GM23338 (cell line): ENCODE results near the gene DAD1. TPM values are rescaled to one million over a fixed set of nuclear protein-coding genes. Genes with fewer than 3 reads are reported as not detected.
A peak's percentile ranks its signal among the peaks of the same experiment; 100 is the strongest.

ENCODE experiments used
- ATAC-seq: fragments of 200-7000 bp; cut with Tn5 transposase; 3 replicates; pipeline ENCODE4 v1.9.1; 2020
- DNase-seq: peaks from one replicate; pipeline ENCODE4 v3.0.0-alpha.2; 2015; ENCODE audit warnings: low spot score
- H2AFZ ChIP-seq: fragments of 200-600 bp; sonication (generic); 2 replicates; pipeline ENCODE4 v1.8.0; 2016; ENCODE audit warnings: antibody characterized with exemption, mild to moderate bottlenecking, moderate library complexity
- H3F3A ChIP-seq: fragments of 200-600 bp; sonication (generic); replicated peaks from 2 replicates; pipeline ENCODE4 v1.8.0; 2017; ENCODE audit warnings: antibody characterized with exemption, mixed run types, low read depth
- H3K27ac ChIP-seq: fragments of 200-600 bp; sonication (generic); 2 replicates; pipeline ENCODE4 v1.6.1; 2016; ENCODE audit warnings: low read depth
- H3K27me3 ChIP-seq: fragments of 200-600 bp; sonication (generic); 2 replicates; pipeline ENCODE4 v1.8.0; 2016; ENCODE audit warnings: mild to moderate bottlenecking, mixed run types, moderate library complexity; ENCODE audit not compliant: insufficient read depth
- H3K36me3 ChIP-seq: fragments of 200-600 bp; sonication (generic); 2 replicates; pipeline ENCODE4 v1.8.0; 2016; ENCODE audit warnings: mild to moderate bottlenecking; ENCODE audit not compliant: insufficient read depth
- H3K4me1 ChIP-seq: fragments of 200-600 bp; sonication (generic); 2 replicates; pipeline ENCODE4 v1.8.0; 2016; ENCODE audit warnings: mild to moderate bottlenecking, moderate library complexity; ENCODE audit not compliant: insufficient read depth
- H3K4me2 ChIP-seq: fragments of 200-600 bp; sonication (generic); 2 replicates; pipeline ENCODE4 v1.7.1; 2017; ENCODE audit warnings: mixed run types
- H3K4me3 ChIP-seq: fragments of 200-600 bp; sonication (generic); 2 replicates; pipeline ENCODE4 v1.6.1; 2016; ENCODE audit warnings: mixed run types
- H3K79me2 ChIP-seq: fragments of 200-600 bp; sonication (generic); replicated peaks from 2 replicates; pipeline ENCODE4 v1.8.0; 2017; ENCODE audit warnings: mild to moderate bottlenecking; ENCODE audit not compliant: insufficient read depth
- H3K9me2 ChIP-seq: fragments of 200-600 bp; sonication (generic); 2 replicates; pipeline ENCODE4 v1.8.0; 2017; ENCODE audit not compliant: insufficient read depth
- H4K20me1 ChIP-seq: fragments of 200-600 bp; sonication (generic); replicated peaks from 2 replicates; pipeline ENCODE4 v1.8.0; 2017; ENCODE audit warnings: mild to moderate bottlenecking; ENCODE audit not compliant: insufficient read depth
- H3K27ac Mint-ChIP-seq: 2 replicates; pipeline ENCODE4 v1.8.0; 2020; ENCODE audit warnings: inconsistent platforms, mild to moderate bottlenecking, moderate library complexity, mixed read lengths
- H3K27me3 Mint-ChIP-seq: 3 replicates; pipeline ENCODE4 v1.8.0; 2022; ENCODE audit warnings: low read depth, mild to moderate bottlenecking, moderate library complexity, mixed read lengths, inconsistent platforms; ENCODE audit not compliant: insufficient read depth, poor library complexity
- H3K36me3 Mint-ChIP-seq: 3 replicates; pipeline ENCODE4 v1.8.0; 2021; ENCODE audit warnings: low read depth, mild to moderate bottlenecking, inconsistent platforms, moderate library complexity, mixed read lengths
- H3K4me1 Mint-ChIP-seq: 3 replicates; pipeline ENCODE4 v1.8.0; 2020; ENCODE audit warnings: mild to moderate bottlenecking, inconsistent platforms, mixed read lengths
- H3K4me3 Mint-ChIP-seq: 3 replicates; pipeline ENCODE4 v1.8.0; 2021; ENCODE audit warnings: moderate library complexity, mild to moderate bottlenecking, inconsistent platforms, mixed read lengths
- H3K9me3 Mint-ChIP-seq: 3 replicates; pipeline ENCODE4 v1.8.0; 2020; ENCODE audit warnings: moderate library complexity, mild to moderate bottlenecking, inconsistent platforms, mixed read lengths
- CREB1 ChIP-seq: fragments of 250-450 bp; sonication (Bioruptor Pico); IDR thresholded peaks from 2 replicates; pipeline ENCODE4 v1.5.0; 2020; ENCODE audit warnings: low read depth, mild to moderate bottlenecking, moderate library complexity
- CTCF ChIP-seq, 2 experiments: fragments of 200-600 bp in 1 of 2; sonication (generic) in 1 of 2; conservative IDR thresholded peaks; 2 replicates each; pipeline versions ENCODE4 v1.5.1 to v1.6.1; 2016 to 2017; ENCODE audit warnings: antibody characterized with exemption in 2 of 2, low read depth in 2 of 2, mild to moderate bottlenecking in 2 of 2, moderate library complexity in 1 of 2
- EZH2 ChIP-seq: fragments of 200-600 bp; sonication (generic); IDR thresholded peaks from one replicate; pipeline ENCODE4 v1.8.0; 2017; ENCODE audit warnings: antibody characterized with exemption, mild to moderate bottlenecking, low read depth; ENCODE audit not compliant: unreplicated experiment
- EZH2phosphoT487 ChIP-seq: fragments of 200-600 bp; sonication (generic); IDR thresholded peaks from one replicate; pipeline ENCODE4 v1.8.1; 2018; ENCODE audit warnings: antibody characterized with exemption; ENCODE audit not compliant: unreplicated experiment
- JUNB ChIP-seq: IDR thresholded peaks from one replicate; pipeline ENCODE4 v1.6.1; 2016; ENCODE audit warnings: antibody characterized with exemption; ENCODE audit not compliant: unreplicated experiment
- NANOG ChIP-seq: IDR thresholded peaks from 2 replicates; pipeline ENCODE4 v1.6.1; 2016; ENCODE audit warnings: antibody characterized with exemption, borderline replicate concordance
- STAT1 ChIP-seq: IDR thresholded peaks from one replicate; pipeline ENCODE4 v1.6.1; 2016; ENCODE audit warnings: antibody characterized with exemption; ENCODE audit not compliant: unreplicated experiment
- ZNF114 ChIP-seq: fragments of 250-450 bp; sonication (Bioruptor Pico); IDR thresholded peaks from 2 replicates; pipeline ENCODE4 v1.5.0; 2020; ENCODE audit warnings: mild to moderate bottlenecking, moderate library complexity
- ZNF331 ChIP-seq: fragments of 250-450 bp; sonication (Bioruptor Pico); IDR thresholded peaks from 2 replicates; pipeline ENCODE4 v1.5.0; 2020; ENCODE audit warnings: low read depth, mild to moderate bottlenecking, moderate library complexity
- polyA plus RNA-seq: library from polyadenylated mRNA; unstranded; fragments of >200 nt; fragmentation: Nextera tagmentation; extraction: Ambion mirVana; gene quantifications from 2 replicates; pipeline ENCODE4 v1.2.1, GENCODE V29; 2016
- total RNA-seq: library from RNA; depleted of rRNA; stranded (reverse); fragments of >200 nt; shearing (Covaris generic); gene quantifications from 2 replicates; pipeline ENCODE4 v1.2.3, GENCODE V29; 2014
- TF ChIP-seq, protein P1 (sequence below): fragments of 250-450 bp; sonication (Bioruptor Pico); IDR thresholded peaks from 2 replicates; pipeline ENCODE4 v1.5.0; 2020; ENCODE audit warnings: mild to moderate bottlenecking, moderate library complexity
- TF ChIP-seq, protein P2 (sequence below): IDR thresholded peaks from one replicate; pipeline ENCODE4 v1.6.1; 2018; ENCODE audit warnings: antibody characterized with exemption; ENCODE audit not compliant: unreplicated experiment

Gene DAD1
- total and polyA plus RNA-seq, 2 experiments from 2014 or later = 180 to 252 TPM

DNA sequence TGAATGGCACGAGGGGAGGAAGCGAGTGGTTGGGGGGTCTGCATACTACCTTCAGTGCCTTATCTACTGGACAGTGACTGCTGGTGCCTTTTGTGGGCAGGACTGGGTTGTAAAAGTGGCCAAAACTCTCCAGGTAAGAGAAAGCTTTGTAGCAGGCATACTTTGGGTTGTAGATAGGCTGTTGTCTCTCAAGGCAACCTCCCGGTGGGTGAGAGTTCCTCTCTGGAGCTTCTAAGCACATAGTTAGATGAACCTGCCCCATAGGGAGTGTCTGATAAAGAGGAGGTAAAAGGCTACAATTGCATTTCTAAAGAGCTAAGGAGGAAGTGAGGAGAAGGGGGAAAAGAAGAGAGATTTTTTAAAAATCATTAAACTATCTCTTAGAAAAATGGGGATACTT is 4.2 kb upstream of the DAD1 start (continued):
- TF ChIP-seq, protein P1, sequence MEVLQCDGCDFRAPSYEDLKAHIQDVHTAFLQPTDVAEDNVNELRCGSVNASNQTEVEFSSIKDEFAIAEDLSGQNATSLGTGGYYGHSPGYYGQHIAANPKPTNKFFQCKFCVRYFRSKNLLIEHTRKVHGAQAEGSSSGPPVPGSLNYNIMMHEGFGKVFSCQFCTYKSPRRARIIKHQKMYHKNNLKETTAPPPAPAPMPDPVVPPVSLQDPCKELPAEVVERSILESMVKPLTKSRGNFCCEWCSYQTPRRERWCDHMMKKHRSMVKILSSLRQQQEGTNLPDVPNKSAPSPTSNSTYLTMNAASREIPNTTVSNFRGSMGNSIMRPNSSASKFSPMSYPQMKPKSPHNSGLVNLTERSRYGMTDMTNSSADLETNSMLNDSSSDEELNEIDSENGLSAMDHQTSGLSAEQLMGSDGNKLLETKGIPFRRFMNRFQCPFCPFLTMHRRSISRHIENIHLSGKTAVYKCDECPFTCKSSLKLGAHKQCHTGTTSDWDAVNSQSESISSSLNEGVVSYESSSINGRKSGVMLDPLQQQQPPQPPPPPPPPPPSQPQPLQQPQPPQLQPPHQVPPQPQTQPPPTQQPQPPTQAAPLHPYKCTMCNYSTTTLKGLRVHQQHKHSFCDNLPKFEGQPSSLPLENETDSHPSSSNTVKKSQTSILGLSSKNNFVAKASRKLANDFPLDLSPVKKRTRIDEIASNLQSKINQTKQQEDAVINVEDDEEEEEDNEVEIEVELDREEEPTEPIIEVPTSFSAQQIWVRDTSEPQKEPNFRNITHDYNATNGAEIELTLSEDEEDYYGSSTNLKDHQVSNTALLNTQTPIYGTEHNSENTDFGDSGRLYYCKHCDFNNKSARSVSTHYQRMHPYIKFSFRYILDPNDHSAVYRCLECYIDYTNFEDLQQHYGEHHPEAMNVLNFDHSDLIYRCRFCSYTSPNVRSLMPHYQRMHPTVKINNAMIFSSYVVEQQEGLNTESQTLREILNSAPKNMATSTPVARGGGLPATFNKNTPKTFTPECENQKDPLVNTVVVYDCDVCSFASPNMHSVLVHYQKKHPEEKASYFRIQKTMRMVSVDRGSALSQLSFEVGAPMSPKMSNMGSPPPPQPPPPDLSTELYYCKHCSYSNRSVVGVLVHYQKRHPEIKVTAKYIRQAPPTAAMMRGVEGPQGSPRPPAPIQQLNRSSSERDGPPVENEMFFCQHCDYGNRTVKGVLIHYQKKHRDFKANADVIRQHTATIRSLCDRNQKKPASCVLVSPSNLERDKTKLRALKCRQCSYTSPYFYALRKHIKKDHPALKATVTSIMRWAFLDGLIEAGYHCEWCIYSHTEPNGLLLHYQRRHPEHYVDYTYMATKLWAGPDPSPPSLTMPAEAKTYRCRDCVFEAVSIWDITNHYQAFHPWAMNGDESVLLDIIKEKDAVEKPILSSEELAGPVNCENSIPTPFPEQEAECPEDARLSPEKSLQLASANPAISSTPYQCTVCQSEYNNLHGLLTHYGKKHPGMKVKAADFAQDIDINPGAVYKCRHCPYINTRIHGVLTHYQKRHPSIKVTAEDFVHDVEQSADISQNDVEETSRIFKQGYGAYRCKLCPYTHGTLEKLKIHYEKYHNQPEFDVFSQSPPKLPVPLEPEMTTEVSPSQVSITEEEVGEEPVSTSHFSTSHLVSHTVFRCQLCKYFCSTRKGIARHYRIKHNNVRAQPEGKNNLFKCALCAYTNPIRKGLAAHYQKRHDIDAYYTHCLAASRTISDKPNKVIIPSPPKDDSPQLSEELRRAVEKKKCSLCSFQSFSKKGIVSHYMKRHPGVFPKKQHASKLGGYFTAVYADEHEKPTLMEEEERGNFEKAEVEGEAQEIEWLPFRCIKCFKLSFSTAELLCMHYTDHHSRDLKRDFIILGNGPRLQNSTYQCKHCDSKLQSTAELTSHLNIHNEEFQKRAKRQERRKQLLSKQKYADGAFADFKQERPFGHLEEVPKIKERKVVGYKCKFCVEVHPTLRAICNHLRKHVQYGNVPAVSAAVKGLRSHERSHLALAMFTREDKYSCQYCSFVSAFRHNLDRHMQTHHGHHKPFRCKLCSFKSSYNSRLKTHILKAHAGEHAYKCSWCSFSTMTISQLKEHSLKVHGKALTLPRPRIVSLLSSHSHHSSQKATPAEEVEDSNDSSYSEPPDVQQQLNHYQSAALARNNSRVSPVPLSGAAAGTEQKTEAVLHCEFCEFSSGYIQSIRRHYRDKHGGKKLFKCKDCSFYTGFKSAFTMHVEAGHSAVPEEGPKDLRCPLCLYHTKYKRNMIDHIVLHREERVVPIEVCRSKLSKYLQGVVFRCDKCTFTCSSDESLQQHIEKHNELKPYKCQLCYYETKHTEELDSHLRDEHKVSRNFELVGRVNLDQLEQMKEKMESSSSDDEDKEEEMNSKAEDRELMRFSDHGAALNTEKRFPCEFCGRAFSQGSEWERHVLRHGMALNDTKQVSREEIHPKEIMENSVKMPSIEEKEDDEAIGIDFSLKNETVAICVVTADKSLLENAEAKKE (CRISPR knock-in tag) = no peak
- TF ChIP-seq ZNF331 (CRISPR knock-in tag) = no peak
- TF ChIP-seq STAT1 = no peak
- TF ChIP-seq EZH2phosphoT487 = no peak
- TF ChIP-seq CREB1 (CRISPR knock-in tag) = no peak
- TF ChIP-seq JUNB = no peak
- TF ChIP-seq NANOG = no peak
- TF ChIP-seq ZNF114 (CRISPR knock-in tag) = no peak

GRCh38 chr14:22588526-22589095 is 413 bp downstream of the DAD1 start:
- Histone ChIP-seq H2AFZ (no peak overlapping the region), H3K9me2 (no peaks in the 10 kb centered on the region), H3K36me3 (no peaks in the 10 kb centered on the region), H3K27ac (no peak overlapping the region), H4K20me1 (0 out of 2 replicates have a peak, but pooled peaks cover 7% of the 10 kb centered on the region), H3K4me3 (peak overlapping the region; percentile 75), H3F3A (0 out of 2 replicates have a peak, but pooled peaks cover 5% of the 10 kb centered on the region), H3K4me2 (peak overlapping the region; percentile 84), H3K27me3 (no peaks in the 10 kb centered on the region), H3K79me2 (peaks cover 52% of the 10 kb centered on the region), H3K4me1 (no peaks in the 10 kb centered on the region; the same call in 1 of the 2 replicates)
- H3K27me3 Mint-ChIP-seq = peaks cover 13% of the 10 kb centered on the region
- no peak for ATAC-seq
- peak overlapping the region; percentile 100 for H3K4me3 Mint-ChIP-seq
- no peak for DNase-seq
- peaks cover 27% of the 10 kb centered on the region for H3K4me1 Mint-ChIP-seq
- H3K9me3 Mint-ChIP-seq = peaks cover 5% of the 10 kb centered on the region; the same call in 1 of the 3 replicates
- peak overlapping the region; percentile 99 for H3K27ac Mint-ChIP-seq
- H3K36me3 Mint-ChIP-seq = no peaks in the 10 kb centered on the region; the same call in 2 of the 3 replicates
- TF ChIP-seq CTCF (conservative IDR thresholded peaks at IDR 0.05; ENCODE audit: low read depth in 2 of 2) (no peak), STAT1 (no peak), ZNF331 (CRISPR knock-in tag) (no peak), ZNF114 (CRISPR knock-in tag) (no peak), CREB1 (CRISPR knock-in tag) (no peak), EZH2phosphoT487 (no peak), EZH2 (no peak)
- TF ChIP-seq, protein P2, sequence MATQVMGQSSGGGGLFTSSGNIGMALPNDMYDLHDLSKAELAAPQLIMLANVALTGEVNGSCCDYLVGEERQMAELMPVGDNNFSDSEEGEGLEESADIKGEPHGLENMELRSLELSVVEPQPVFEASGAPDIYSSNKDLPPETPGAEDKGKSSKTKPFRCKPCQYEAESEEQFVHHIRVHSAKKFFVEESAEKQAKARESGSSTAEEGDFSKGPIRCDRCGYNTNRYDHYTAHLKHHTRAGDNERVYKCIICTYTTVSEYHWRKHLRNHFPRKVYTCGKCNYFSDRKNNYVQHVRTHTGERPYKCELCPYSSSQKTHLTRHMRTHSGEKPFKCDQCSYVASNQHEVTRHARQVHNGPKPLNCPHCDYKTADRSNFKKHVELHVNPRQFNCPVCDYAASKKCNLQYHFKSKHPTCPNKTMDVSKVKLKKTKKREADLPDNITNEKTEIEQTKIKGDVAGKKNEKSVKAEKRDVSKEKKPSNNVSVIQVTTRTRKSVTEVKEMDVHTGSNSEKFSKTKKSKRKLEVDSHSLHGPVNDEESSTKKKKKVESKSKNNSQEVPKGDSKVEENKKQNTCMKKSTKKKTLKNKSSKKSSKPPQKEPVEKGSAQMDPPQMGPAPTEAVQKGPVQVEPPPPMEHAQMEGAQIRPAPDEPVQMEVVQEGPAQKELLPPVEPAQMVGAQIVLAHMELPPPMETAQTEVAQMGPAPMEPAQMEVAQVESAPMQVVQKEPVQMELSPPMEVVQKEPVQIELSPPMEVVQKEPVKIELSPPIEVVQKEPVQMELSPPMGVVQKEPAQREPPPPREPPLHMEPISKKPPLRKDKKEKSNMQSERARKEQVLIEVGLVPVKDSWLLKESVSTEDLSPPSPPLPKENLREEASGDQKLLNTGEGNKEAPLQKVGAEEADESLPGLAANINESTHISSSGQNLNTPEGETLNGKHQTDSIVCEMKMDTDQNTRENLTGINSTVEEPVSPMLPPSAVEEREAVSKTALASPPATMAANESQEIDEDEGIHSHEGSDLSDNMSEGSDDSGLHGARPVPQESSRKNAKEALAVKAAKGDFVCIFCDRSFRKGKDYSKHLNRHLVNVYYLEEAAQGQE = no peak
